GM21423 (cell line): ENCODE measurements around the gene FHIT.
"Not testable (repeated sequence)": the region's sequence is repeated elsewhere in the genome, so short reads cannot be mapped to it uniquely, and the experiment has no call there.

Experiments used
- ATAC-seq: cut with Tn5 transposase; IDR thresholded peaks from one replicate; pipeline ENCODE4 v1.9.1; 2021; ENCODE audit warnings: mild to moderate bottlenecking, moderate library complexity; ENCODE audit not compliant: unreplicated experiment

Gene FHIT

DNA sequence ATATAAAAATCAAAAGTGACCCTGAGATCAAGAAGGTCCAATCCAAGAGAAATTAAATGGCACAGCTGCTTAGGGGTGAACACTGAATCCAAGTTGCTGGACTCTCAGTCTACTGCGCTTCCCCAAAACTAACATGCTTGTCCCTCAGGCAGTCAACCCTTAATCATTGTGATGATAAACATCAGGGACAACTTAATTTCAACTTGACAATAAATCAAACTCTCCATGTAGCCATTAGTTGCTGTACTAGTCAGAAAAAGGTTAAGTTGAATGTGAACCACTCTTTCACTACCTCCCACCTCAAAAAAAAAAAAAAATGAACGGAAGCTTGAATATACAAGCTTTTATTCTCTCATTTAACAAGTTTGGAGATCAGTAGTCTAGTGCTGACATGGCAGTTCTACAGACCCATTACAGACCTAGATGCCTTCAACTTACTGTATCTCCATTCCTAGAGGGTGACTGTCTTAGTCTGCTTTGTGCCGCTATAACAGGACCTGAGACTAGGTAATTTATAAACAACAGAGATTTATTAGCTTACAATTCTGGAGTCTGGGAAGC is 185.7 kb downstream of the FHIT start:
- ATAC-seq: no peak

DNA sequence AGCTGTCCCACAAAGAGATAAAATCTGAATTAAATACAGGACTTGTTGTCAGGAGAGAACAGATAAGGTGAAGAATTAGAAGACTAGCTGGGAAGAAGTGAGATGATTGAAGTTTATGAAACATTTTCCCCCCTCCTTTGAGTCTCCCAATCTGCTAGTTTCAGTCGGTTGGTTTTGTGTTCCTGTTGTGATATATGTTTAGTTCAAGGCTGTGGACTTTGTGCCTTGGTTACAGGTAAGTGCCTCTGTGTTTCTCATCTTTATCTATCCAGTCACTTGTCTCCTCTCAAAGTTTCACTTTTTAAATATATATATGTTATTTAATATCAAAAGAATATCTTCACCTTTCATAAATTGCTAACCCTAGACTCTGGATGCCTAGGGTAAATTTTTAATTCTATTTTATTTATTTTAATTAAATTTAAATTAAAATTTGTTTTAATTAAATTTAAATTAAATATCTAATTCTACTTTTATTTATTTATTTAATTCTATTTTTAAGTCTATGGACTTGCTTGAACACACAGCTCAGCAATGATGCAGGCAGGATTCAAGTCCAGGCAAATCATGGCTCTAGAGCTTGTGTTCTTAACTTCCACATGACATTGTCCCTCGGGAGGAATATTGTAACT is 190.0 kb downstream of the FHIT start:
- no peak for ATAC-seq

DNA sequence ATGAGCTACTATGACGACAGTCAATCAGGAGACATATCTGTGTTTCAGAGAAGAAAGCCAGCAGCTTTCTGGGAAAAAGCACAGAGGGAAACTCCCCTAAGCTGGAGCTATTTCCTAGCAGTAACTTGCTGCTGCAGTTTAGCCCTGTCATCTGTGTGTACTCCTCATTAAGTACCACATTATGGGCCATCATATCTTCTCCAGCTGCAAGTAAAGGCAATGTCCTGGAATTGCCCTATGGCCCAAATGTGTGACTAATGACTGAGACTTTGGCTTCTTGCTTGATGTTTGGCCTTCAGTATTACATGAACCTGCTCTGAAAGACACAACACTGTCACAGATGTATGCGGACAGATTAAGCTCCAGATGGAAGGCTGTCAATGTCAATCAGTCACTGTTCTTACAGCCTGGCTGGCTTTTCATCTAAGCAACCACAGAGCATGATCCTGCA is 190.8 kb downstream of the FHIT start:
- no peak for ATAC-seq

DNA sequence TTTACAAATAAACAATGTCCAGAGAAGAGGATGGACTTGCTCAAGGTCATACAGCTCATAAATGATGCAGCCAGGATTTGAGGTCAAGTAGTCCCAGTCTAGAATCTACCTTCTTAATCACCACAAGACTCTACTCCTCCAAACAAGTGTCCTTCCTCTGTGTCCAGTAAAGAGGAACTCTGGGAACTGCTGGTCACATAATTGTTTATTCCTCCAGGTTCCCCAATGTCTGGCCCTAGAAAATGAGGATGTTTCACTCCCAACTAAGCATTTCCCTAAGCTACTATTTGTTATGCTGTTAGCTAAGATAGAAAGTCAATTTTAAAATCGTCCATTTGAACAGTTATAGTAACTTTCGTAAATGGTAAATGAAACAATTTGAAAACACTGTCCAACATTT is 192.4 kb downstream of the FHIT start:
- ATAC-seq: no peak

DNA sequence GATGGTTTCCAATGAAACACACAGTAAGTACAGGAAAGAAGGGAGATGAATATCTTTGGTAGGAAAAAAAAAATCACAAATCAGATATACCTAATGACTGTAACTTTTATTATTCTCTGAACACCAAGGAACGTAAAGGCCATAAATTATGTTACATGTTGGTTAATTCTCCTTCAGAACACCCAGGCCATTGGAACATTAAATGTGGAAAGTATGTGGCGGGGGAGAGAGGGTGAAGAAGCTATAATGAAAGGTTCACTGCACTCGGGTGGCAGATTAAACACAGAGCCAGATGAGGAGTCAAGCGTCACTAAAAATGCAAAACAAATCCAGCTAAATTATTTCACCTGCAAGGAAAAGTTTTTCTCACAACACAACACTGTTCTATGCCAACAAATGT is 193.8 kb downstream of the FHIT start:
- ATAC-seq: no peak

DNA sequence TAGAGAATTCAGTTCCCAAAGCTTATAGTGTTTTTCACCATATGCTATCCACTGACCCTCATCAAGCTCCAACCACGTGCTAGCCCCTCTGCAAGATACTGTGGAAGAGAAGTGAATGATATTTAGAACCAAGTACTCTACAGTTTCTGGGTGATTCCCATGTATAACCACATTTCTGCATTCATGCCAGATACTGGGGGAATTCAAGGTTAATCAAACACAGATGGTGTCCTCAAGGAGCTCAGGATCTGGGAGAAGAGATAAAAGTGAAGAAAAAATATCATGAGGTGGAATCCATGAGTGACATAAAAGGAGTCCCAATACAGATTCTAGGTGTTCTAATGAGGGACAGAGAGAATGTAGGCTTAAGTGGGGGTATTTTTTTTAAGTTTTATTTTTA is 195.8 kb downstream of the FHIT start:
- no peak for ATAC-seq

DNA sequence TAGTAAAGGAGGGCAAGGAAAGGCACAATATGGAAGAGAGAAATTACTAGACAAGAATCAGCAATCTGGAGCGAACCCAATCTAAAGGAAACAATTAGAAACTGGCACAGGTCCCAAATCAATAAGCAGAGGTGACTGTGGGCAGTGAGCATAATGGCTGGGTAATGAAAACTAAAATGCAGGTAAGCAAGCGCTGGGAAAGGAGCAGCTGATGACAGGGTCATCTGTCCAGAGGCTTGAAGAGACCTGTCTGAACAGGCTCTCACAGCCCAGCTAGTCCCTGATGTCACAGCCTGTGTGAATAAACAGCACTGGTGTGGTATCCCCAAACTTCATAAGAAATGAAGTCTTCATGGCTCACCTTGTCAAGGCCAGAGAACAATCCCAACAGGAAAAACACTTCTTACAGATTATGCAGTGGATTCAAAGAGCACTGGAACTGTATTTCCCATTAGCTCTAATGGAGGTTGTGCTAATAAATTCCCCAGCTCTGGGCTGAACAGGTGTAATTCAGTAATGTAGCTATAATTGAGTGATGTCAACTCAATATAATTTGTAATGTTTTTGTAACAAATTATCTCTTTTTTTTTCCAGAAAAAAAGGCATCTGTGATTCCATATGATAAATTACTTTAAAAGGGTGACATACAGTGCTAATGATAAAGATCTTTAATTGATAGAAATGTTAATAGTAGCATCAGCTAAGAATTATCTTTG is 197.3 kb downstream of the FHIT start:
- ATAC-seq: no peak

DNA sequence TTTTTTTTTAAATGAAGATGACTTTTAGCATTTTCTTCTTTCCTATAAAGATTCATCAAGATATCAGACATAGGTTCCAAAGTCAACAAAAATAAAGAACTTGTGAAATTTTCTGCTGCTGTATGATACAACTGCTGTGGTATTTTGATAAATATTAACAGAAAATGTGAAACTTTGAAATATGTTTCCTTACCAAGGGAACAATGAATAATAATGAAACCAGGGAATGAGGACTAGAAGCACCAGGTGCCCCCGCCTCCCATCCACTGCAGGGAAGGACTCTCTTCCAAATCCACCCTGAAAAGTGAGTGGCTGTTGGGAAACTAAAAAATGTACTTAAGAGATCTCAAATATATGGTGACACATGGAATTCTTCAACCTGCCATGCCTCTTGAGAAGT is 198.4 kb downstream of the FHIT start:
- ATAC-seq: no peak

DNA sequence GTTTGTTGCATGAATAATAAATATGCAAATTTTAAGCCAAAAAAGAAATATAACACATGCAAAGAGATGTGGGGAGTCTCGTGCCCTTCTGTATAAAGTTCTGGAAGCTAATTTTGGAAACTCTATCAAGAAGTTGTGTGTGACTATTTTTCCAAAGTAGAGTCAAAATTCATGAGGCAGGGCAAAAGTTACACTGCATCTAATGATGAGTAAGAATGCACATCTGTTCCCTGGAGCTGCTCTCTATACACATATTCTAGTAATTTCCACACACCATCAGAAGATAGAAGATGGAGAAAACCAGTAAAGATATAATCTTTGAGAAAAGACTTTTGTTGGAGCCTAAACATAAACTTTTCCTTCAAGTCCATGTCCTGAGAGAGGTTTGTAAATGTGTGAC is 199.6 kb downstream of the FHIT start:
- no peak for ATAC-seq

DNA sequence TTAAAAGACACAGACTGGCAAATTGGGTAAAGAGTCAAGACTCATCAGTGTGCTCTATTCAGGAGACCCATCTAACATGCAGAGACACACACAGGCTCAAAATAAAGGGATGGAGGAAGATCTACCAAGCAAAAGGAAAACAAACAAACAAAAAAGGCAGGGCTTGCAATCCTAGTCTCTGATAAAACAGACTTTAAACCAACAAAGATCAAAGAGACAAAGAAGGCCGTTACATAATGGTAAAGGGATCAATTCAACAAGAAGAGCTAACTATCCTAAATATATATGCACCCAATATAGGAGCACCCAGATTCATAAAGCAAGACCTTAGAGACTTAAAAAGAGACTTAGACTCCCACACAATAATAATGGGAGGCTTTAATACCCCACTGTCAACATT is 206.1 kb downstream of the FHIT start:
- ATAC-seq: not testable (repeated sequence)

DNA sequence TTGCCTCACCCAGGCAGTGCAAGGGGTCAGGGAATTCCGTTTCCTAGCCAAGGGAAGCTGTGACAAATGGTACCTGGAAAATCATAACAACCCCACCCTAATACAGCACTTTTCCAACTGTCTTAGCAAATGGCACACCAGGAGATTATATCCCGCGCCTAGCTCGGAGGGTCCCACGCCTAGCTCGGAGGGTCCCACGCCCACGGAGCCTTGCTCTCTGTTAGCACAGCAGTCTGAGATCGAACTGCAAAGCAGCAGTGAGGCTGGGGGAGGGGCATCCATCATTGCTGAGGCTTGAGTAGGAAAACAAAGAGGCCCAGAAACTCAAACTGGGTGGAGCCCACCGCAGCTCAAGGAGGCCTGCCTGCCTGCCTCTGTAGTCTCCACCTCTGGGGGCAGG is 208.1 kb downstream of the FHIT start:
- no peak for ATAC-seq

DNA sequence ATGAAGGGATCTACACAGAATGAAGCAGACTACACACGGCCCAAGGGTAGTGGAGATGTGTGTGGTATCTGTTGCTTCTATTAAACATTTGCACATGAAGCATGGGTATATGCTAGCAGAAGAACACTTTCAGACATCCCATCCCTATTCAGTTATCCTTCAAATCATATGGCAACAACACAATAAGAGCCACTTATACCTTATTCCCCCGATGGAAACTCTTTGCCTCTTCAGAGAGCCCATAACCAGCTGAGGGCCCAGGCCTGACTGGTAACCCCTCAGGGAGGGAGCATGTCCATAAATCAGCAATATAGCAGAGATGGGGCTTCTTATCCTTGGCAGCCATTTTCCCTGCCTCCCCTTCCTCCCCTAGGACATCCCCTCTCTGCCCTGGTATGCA is 210.6 kb downstream of the FHIT start:
- no peak for ATAC-seq

DNA sequence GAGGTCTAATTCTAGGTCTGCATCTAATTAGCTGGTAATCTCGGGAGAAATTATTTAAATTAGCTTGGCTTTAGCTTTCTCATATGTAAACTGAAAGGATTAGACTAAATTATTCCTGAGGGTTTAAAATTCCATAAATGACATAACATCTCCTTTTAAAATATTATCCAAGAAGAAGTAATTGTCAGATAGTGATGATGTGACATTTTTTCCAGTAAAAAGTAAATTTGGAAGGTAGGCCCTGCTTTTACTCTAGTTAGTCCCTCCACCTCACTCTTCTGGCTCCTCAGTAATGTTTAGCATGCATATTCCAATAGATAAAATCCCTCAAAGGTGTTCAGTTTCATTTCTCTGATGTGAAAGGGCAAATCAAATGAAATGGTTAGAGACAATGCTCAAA is 215.7 kb downstream of the FHIT start:
- ATAC-seq: no peak

DNA sequence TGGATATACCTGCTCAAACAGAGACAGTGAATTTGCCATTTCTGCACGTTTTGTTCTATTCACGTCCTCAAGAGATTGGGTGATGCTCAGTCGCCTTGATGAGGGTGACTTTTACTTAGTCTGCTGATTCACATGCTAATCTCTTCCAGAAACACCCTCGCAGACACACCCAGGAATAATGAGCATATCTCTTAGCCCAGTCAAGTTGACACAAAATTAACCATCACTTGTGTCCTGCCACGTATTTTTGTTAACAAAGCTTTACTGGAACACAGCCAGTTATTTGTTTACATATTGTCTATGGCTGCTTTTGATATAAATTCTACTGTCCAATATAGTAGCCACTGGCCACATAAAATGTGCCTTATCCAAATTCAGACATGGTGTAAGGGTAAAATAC is 218.3 kb downstream of the FHIT start:
- ATAC-seq: no peak

DNA sequence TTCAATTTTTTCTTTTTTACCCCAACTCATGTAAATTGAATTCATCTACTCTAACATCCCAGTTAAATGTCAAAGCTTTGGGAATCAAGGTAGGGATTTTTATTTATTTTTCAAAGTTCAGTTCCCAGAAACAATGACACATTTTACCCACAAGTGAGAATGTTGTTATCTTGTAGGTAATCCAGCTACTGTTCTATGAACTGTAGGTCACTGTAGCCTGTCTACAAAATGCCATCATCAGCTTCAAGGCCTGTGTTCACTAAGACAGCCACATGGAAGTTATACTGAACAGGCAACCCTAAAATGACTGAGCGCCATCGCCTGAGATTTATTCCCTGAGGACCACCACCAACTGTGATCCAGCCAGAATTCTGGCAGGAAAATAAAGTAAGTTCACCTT is 219.7 kb downstream of the FHIT start:
- ATAC-seq: no peak

DNA sequence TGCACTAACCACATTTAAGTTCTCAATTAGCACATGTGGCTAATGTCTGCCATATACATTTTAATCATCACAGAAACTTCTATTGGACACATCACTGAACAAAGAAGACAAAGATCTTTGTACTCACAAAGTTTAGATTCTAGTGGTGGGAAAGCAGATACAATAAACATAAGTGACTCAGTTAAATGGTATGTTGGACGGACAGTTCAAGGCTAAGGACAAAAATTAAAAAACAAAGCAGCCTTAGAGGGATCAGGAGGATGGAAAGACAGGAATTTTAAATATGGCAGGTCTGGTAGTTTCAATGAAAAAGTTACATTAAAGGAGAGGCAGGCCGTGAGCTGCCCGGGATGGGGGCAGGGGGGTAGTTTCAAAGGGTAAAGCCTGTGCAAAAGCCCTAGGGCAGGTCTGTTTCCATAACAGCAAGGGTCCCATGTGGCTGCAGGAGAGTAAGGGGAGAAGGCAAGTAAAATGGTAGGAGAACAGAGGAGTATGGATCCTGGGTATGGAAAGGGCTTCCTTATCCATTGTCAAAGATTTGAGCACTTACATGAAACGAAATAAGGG is 220.7 kb downstream of the FHIT start:
- ATAC-seq: no peak

DNA sequence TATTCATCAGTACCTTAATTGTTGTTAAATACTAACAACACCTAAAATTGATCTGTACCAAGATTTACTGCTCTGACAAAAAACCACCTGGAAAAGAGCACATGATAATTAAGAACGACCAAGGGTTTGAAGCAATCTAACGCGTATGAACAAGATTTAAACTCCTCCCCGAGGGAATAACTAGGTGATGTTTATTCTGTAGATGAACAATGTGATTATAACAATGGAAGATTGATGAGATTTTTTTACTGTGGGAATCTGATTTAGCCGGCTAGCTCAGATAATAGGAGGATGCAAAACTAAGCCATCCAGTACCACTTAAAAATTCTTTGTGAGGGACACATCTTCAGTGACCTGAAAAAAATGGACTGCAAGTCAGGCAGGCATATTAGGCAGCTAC is 222.1 kb downstream of the FHIT start:
- ATAC-seq: no peak

DNA sequence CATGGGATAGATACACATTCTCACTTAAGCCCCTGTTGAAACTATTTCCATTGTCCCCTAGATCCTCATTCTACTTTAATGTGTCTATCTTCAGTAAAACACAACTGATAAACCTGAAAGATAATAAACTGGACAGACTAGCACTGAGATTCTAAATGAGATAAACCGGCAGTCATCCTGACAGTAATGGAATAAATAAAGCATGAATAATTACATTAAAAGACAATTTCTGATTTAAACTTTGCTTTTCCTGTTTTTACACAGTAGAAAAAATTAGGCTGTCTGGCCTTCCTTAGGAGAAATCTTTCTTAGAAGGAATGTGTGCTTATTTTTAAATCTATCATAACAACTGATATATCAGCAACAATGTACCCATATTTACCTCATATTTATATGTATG is 232.4 kb downstream of the FHIT start:
- no peak for ATAC-seq

DNA sequence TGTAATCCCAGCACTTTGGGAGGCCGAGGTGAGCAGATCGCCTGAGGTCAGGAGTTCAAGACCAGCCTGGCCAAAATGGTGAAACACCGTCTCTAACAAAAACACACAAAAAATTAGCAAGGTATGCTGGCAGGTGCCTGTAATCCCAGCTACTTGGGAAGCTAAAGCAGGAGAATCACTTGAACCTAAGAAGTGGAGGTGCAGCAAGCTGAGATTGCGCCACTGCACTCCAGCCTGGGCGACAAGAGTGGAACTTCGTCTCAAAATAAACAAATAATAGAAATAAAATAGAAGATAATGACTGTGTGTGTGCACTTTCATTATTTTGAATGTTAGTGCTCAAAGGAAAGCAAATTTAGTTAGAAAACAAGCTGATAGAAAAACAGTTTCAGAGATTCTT is 234.2 kb downstream of the FHIT start:
- ATAC-seq: not testable (repeated sequence)

DNA sequence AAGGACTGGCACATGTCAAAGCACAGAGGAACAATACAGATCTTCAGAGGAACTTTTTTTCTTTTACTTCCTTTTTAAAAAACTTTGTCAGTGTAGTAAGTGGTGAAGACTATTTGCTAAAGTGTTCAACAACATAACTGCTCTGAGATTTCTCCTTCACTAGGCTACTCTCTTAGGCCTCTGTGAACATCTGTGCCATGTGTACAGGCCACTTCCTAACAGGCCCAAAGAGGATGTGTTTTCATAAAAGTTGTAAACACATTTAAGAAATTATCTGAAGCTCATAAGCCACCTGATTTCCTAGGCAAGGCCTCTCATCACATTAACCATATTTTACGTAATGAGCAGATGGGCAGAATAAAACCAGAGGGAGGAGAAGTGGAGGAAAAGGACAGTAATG is 235.4 kb downstream of the FHIT start:
- ATAC-seq: no peak

DNA sequence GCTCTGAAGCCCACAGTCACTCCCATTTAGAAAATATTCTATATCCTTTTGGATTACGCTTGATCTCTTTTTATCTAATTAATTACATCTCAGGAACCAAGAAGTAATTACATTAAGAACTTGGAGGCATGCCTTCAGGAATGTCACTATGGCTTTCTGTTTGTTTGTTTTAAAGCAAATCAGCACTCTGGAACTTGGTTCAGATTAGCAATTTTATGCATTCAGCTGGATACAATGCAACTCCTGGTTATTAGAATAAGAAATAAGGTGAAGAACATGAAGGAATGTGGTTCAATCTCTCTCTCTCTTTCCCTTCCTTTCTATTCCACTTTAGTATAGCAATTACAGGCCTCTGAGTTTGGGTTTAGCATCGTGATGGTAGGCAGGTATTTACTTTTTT is 235.8 kb downstream of the FHIT start:
- no peak for ATAC-seq

DNA sequence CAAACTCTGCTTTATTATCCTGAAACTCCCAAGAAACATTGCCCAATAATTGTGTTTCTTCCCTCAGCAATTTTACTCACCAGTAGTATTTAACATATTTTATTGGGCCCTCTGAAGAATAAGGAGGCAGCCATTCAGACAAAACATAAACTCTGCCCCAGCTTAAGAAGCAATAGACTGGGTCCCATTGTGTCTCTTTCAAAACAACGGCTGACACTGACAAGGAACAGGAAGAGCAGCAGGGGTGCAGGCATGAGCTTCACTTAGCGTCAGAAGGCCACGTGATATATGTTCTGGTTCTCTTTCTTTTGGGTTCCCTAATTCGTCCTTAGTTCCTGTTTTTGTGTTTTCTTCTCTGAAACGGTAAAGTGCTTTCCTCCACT is 242.3 kb downstream of the FHIT start:
- ATAC-seq: no peak
